ENCODE measurements around the gene TRIM46. TPM values are rescaled to one million over a fixed set of nuclear protein-coding genes. Genes with fewer than 3 reads are reported as not detected.

TRIM46 gene
- total RNA-seq, 1 experiment from 2014 or later: 3.8 TPM

- CTCF ChIA-PET: interaction anchor here (3.2 to 4.6 kb wide), 2 partner anchors 11 to 22 kb away, joined by 16 to 71 read pairs; partner anchors contain the start of genes KRTCAP2, THBS3 and TRIM46
These were observed 22.6 kb downstream of the TRIM46 start for GRCh38 chr1:155196103-155196892.

GRCh38 chr1:155196893-155197638 is 23.4 kb downstream of the TRIM46 start:
- RAD21 ChIA-PET (ENCODE audit: low non-redundant PET in 1 of 2, low total read pairs in 2 of 2, uncharacterized antibody in 2 of 2, unreplicated experiment in 2 of 2): no interaction called here
- H2AFZ ChIP-seq (ENCODE audit: low read depth, low read length, poor library complexity, severe bottlenecking): no peak overlapping the region
- POLR2A ChIA-PET: no interaction called here
- DNase-seq (ENCODE audit: low read depth, low spot score): no peak
- H3K4me1 ChIP-seq (ENCODE audit: control insufficient read depth in 1 of 2, insufficient read depth in 2 of 2, low read length in 2 of 2): peaks cover 14 to 36% of the 10 kb centered on the region in 2 experiments; a peak in 3 of 4 replicates
- no peaks in the 10 kb centered on the region for H4K20me1 ChIP-seq (ENCODE audit: insufficient read depth)
- no peak overlapping the region for H3K27ac ChIP-seq (ENCODE audit: low read depth, low read length)
- H3K4me3 ChIP-seq (replicated peaks in 1 of 2; ENCODE audit: low read depth in 1 of 2, low read length in 2 of 2): no peak overlapping the region
- H3K9me2 ChIP-seq (ENCODE audit: insufficient read depth): no peaks in the 10 kb centered on the region
- intact Hi-C loops (cut with micrococcal nuclease): no loop called here
- no peaks in the 10 kb centered on the region for H3K27me3 ChIP-seq (ENCODE audit: insufficient read depth, low read length)
- peaks cover 3 to 17% of the 10 kb centered on the region in 2 experiments; a peak in 2 of 4 replicates for H3K36me3 ChIP-seq (ENCODE audit: control insufficient read depth in 1 of 2, insufficient read depth in 2 of 2, low read length in 2 of 2)
- peaks cover 9% of the 10 kb centered on the region for H3K79me2 ChIP-seq (ENCODE audit: insufficient read depth, low read length)
- no peak overlapping the region for H3K4me2 ChIP-seq (ENCODE audit: low read length)
- no peak for ATAC-seq
- TF ChIP-seq SIN3A (IDR thresholded peaks at IDR 0.05; ENCODE audit: low read depth): no peak
- no peak for TF ChIP-seq SP1 (IDR thresholded peaks at IDR 0.05; ENCODE audit: low read depth)
- no peak for TF ChIP-seq SRF (IDR thresholded peaks at IDR 0.05; ENCODE audit: low read depth)
- no peak for TF ChIP-seq POLR2A (IDR thresholded peaks at IDR 0.05; ENCODE audit: borderline replicate concordance, extremely low read depth, insufficient read depth, insufficient read length)
- TF ChIP-seq RAD21 (IDR thresholded peaks at IDR 0.05; ENCODE audit: low read depth): no peak
- no peak for TF ChIP-seq POLR2AphosphoS5 (IDR thresholded peaks at IDR 0.05; ENCODE audit: low read depth, low read length)
- no peak overlapping the region for H3K9ac ChIP-seq (ENCODE audit: low read length)
- CTCF ChIA-PET: no interaction called here
- no peaks in the 10 kb centered on the region for H3K9me3 ChIP-seq (ENCODE audit: control insufficient read depth in 1 of 2, insufficient read depth in 1 of 2, low read depth in 1 of 2, low read length in 2 of 2)
- no TSS peak for BruUV-seq (replicated peaks)

More at GRCh38 chr1:155196103-155196892, 22.6 kb downstream of the TRIM46 start:
- TF ChIP-seq, protein P1, sequence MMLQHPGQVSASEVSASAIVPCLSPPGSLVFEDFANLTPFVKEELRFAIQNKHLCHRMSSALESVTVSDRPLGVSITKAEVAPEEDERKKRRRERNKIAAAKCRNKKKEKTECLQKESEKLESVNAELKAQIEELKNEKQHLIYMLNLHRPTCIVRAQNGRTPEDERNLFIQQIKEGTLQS (IDR thresholded peaks at IDR 0.05): no peak
- no peak for TF ChIP-seq ELF1 (IDR thresholded peaks at IDR 0.05; ENCODE audit: borderline replicate concordance, low read depth)
- no peak for TF ChIP-seq ZNF274 (IDR thresholded peaks at IDR 0.05; ENCODE audit: low read depth, low read length)
- TF ChIP-seq SIN3A (IDR thresholded peaks at IDR 0.05; ENCODE audit: low read depth): no peak
- TF ChIP-seq EZH2 (IDR thresholded peaks at IDR 0.05): no peak
- TF ChIP-seq TCF7L2 (IDR thresholded peaks at IDR 0.05; ENCODE audit: borderline replicate concordance, extremely low read depth, insufficient read depth, insufficient read length): no peak
- TF ChIP-seq MAX (IDR thresholded peaks at IDR 0.05): no peak
- H3K4me1 ChIP-seq (ENCODE audit: control insufficient read depth in 1 of 2, insufficient read depth in 2 of 2, low read length in 2 of 2): peaks cover 15 to 36% of the 10 kb centered on the region in 2 experiments; a peak in 3 of 4 replicates
- H3K79me2 ChIP-seq (ENCODE audit: insufficient read depth, low read length): peaks cover 9% of the 10 kb centered on the region
- intact Hi-C loops (cut with micrococcal nuclease): no loop called here
- ChIA-PET RAD21 (ENCODE audit: low non-redundant PET in 1 of 2, low total read pairs in 2 of 2, uncharacterized antibody in 2 of 2, unreplicated experiment in 2 of 2) (no interaction called here), POLR2A (no interaction called here)
- no peak for DNase-seq (ENCODE audit: low read depth, low spot score)
- H3K36me3 ChIP-seq (ENCODE audit: control insufficient read depth in 1 of 2, insufficient read depth in 2 of 2, low read length in 2 of 2): peaks cover 3 to 17% of the 10 kb centered on the region in 2 experiments; a peak in 2 of 4 replicates
- no peak overlapping the region; the same call in 1 of the 2 replicates for H3K27ac ChIP-seq (ENCODE audit: low read depth, low read length)
- no peaks in the 10 kb centered on the region for H4K20me1 ChIP-seq (ENCODE audit: insufficient read depth)
- no peak for ATAC-seq
- peak overlapping the region; percentile 95 for H3K4me2 ChIP-seq (ENCODE audit: low read length)
- H3K27me3 ChIP-seq (ENCODE audit: insufficient read depth, low read length): no peaks in the 10 kb centered on the region
- H3K4me3 ChIP-seq (replicated peaks in 1 of 2; ENCODE audit: low read depth in 1 of 2, low read length in 2 of 2): peak overlapping the region; percentile 65 to 66
- H3K9ac ChIP-seq (ENCODE audit: low read length): peak overlapping the region; percentile 89
- BruUV-seq (replicated peaks): no TSS peak
- no peak overlapping the region for H2AFZ ChIP-seq (ENCODE audit: low read depth, low read length, poor library complexity, severe bottlenecking)
- H3K9me2 ChIP-seq (ENCODE audit: insufficient read depth): no peaks in the 10 kb centered on the region
- H3K9me3 ChIP-seq (ENCODE audit: control insufficient read depth in 1 of 2, insufficient read depth in 1 of 2, low read depth in 1 of 2, low read length in 2 of 2): no peaks in the 10 kb centered on the region
